K562 (cell line): ENCODE measurements around the gene ARHGEF7. TPM values are rescaled to one million over a fixed set of nuclear protein-coding genes. Genes with fewer than 3 reads are reported as not detected.

Source experiments
- CHD7 ChIP-seq: fragments of 200-600 bp; sonication (generic); IDR thresholded peaks from one replicate; pipeline ENCODE4 v1.6.1; 2012; ENCODE audit warnings: mild to moderate bottlenecking, low read depth, low read length, inconsistent platforms
- HNRNPK ChIP-seq: fragments of 200-400 bp; formaldehyde crosslinking; IDR thresholded peaks from one replicate; pipeline ENCODE4 v1.6.1; 2018; ENCODE audit warnings: mild to moderate bottlenecking, low read depth, low read length; ENCODE audit not compliant: poor library complexity, severe bottlenecking
- HSF4 ChIP-seq: fragments of 250-450 bp; sonication (Bioruptor Pico); IDR thresholded peaks from 2 replicates; pipeline ENCODE4 v2.1.2; 2022; ENCODE audit warnings: mild to moderate bottlenecking, moderate library complexity, borderline replicate concordance
- NR2C1 ChIP-seq, 2 experiments: fragments of 450-650 bp; IDR thresholded peaks; 2 replicates each; pipeline ENCODE4 v1.6.1; 2017; ENCODE audit warnings: mild to moderate bottlenecking in 2 of 2, antibody characterized with exemption in 1 of 2, inconsistent platforms in 1 of 2, missing compliant biosample characterization in 1 of 2, missing genetic modification characterization in 1 of 2
- RBM25 ChIP-seq: fragments of 200-400 bp; formaldehyde crosslinking; IDR thresholded peaks from 2 replicates; pipeline ENCODE4 v1.6.1; 2018; ENCODE audit warnings: low read length, low read depth, moderate library complexity; ENCODE audit not compliant: severe bottlenecking
- SMAD4 ChIP-seq: fragments of 250-450 bp; sonication (Bioruptor Pico); conservative IDR thresholded peaks from 2 replicates; pipeline ENCODE4 v1.8.0; 2021; ENCODE audit warnings: inconsistent platforms, mild to moderate bottlenecking, moderate library complexity
- ZNF274 ChIP-seq: IDR thresholded peaks from 2 replicates; pipeline ENCODE4 v1.6.1; 2011; ENCODE audit warnings: low read depth, mild to moderate bottlenecking, low read length, moderate library complexity, borderline replicate concordance
- ZNF3 ChIP-seq: fragments of 250-450 bp; sonication (Bioruptor Pico); IDR thresholded peaks from 2 replicates; pipeline ENCODE4 v1.5.0; 2021; ENCODE audit warnings: mild to moderate bottlenecking, moderate library complexity
- polyA plus RNA-seq, 8 experiments: library from polyadenylated mRNA; depleted of rRNA in 4 of 8; stranded (reverse) in 5 of 8; unstranded in 3 of 8; fragments of >200 nt; fragmentation: Nextera tagmentation in 2 of 8; fragmentation: Illumina TruSeq in 1 of 8; extraction: Ambion mirVana in 2 of 8; extraction: Trizol in 1 of 8; gene quantifications; 2 replicates each; pipeline versions ENCODE4 v1.2.1 to v1.2.3, GENCODE V29; 2011 to 2014; ENCODE audit warnings: inconsistent platforms in 1 of 8, missing spikeins in 1 of 8
- total RNA-seq, 7 experiments: library from RNA; depleted of rRNA in 6 of 7; stranded (reverse); fragments of >200 nt in 6 of 7; fragmentation: Illumina TruSeq in 2 of 7; extraction: Trizol in 2 of 7; gene quantifications; 2 replicates each; pipeline versions ENCODE4 v1.2.1 to v1.2.3, GENCODE V29; 2011 to 2021; ENCODE audit warnings: low replicate concordance in 1 of 7

Gene ARHGEF7
- total and polyA plus RNA-seq, 9 of the 15 experiments (the other 6 are each of a cell fraction or from before 2014, with no cell fraction given) = 2.1 to 26.8 (median 17.5) TPM

DNA sequence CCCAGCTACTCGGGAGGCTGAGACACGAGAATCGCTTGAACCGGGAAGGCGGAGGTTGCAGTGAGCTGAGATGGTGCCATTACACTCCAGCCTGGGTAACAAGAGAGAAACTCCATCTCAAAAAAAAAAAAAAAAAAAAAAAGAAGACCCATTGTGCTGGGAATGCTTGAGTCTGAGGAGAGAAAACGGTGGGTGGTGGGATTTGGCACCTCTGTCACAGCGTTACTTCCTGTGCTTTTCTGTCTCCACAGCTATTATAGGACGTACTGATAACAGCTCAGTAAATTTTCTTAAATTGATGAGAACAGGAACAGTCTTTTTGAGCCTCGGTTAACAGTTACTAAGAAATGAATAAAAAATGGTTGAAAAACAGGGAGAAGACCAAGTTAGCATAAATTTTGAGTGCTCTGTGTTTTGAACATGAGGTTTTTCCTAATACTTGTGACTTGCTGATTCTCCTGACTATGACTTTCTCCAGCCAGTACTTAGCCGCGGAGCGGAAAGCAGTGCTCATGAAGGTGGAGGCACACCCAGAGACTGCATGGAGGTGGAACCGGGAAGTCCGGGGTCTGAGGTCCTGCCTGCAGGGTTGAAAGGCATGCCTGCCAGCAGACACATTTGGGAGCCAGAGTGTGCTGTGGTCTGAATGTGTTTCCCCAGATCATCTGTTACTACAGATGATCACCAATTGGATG lies 150.0 kb downstream of the ARHGEF7 start (continued):
- TF ChIP-seq CHD7 (no peak), SMAD4 (no peak), HNRNPK (no peak), ZNF3 (no peak), ZNF274 (no peak), HSF4 (CRISPR knock-in tag) (no peak), NR2C1 (IDR thresholded peaks at IDR 0.05) (no peak), NR2C1 (tag; IDR thresholded peaks at IDR 0.05) (no peak), RBM25 (no peak)
